KMS-11 (cell line): ENCODE results near the gene TNFAIP3.
"Not testable (repeated sequence)": the region's sequence is repeated elsewhere in the genome, so short reads cannot be mapped to it uniquely, and the experiment has no call there.

Experiments used
- H2AFZ ChIP-seq: fragments of 200-600 bp; sonication (generic); 2 replicates; pipeline ENCODE4 v1.6.1; 2016; ENCODE audit warnings: antibody characterized with exemption, mixed run types, low read depth
- H3K27ac ChIP-seq: fragments of 200-600 bp; sonication (generic); 2 replicates; pipeline ENCODE4 v1.6.1; 2016; ENCODE audit warnings: mild to moderate bottlenecking, mixed run types
- H3K27me3 ChIP-seq: fragments of 200-600 bp; sonication (generic); 2 replicates; pipeline ENCODE4 v1.6.1; 2017; ENCODE audit warnings: mild to moderate bottlenecking, low read depth, mixed run types, moderate library complexity; ENCODE audit not compliant: insufficient read depth
- H3K36me3 ChIP-seq: fragments of 200-600 bp; sonication (generic); 2 replicates; pipeline ENCODE4 v1.6.1; 2017; ENCODE audit warnings: mild to moderate bottlenecking, mixed run types; ENCODE audit not compliant: insufficient read depth
- H3K4me1 ChIP-seq: fragments of 200-600 bp; sonication (generic); 2 replicates; pipeline ENCODE4 v1.6.1; 2016; ENCODE audit warnings: mild to moderate bottlenecking, low read depth, mixed run types; ENCODE audit not compliant: poor library complexity, severe bottlenecking
- H3K4me2 ChIP-seq: fragments of 200-600 bp; sonication (generic); 2 replicates; pipeline ENCODE4 v1.7.0; 2016; ENCODE audit warnings: mild to moderate bottlenecking, mixed run types
- H3K4me3 ChIP-seq: fragments of 200-600 bp; sonication (generic); IDR thresholded peaks from 2 replicates; pipeline ENCODE4 v1.6.1; 2017; ENCODE audit warnings: low read depth, low read length, mixed read lengths; ENCODE audit not compliant: insufficient read depth
- H3K79me2 ChIP-seq: fragments of 200-600 bp; sonication (generic); 2 replicates; pipeline ENCODE4 v1.6.1; 2016; ENCODE audit warnings: low read depth, mixed run types; ENCODE audit not compliant: insufficient read depth
- H3K9ac ChIP-seq: fragments of 200-600 bp; sonication (generic); 2 replicates; pipeline ENCODE4 v1.6.1; 2016; ENCODE audit warnings: mild to moderate bottlenecking, mixed run types
- H4K20me1 ChIP-seq: fragments of 200-600 bp; sonication (generic); 2 replicates; pipeline ENCODE4 v1.6.1; 2016; ENCODE audit warnings: mild to moderate bottlenecking, mixed run types; ENCODE audit not compliant: insufficient read depth
- TF ChIP-seq, protein P1 (sequence below): fragments of 200-600 bp; sonication (generic); conservative IDR thresholded peaks from 2 replicates; pipeline ENCODE4 v1.6.1; 2017; ENCODE audit warnings: low read depth, mild to moderate bottlenecking, antibody characterized with exemption, low read length, moderate library complexity, mixed read lengths

TNFAIP3 gene

DNA sequence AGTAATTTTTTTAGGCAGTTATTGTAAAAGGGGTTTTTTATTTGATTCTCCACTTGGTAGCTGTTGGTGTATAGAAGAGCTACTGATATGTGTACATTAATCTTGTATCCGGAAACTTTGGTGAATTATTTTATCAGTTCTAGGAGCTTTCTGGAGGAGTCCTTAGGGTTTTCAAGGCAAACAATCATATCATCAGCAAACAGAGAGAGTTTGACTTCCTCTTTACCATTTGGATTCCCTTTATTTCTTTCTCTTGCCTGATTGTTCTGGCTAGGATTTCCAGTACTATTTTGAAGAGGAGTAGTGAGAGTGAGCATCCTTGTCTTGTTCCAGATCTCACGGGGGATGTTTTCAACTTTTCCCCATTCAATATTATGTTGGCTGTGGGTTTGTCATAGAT lies 28.0 kb upstream of the TNFAIP3 start:
- Histone ChIP-seq H3K79me2 (no peaks in the 10 kb centered on the region), H3K4me2 (no peak overlapping the region), H2AFZ (no peak overlapping the region), H3K4me3 (no peak overlapping the region), H3K4me1 (no peaks in the 10 kb centered on the region), H4K20me1 (no peaks in the 10 kb centered on the region), H3K27me3 (no peaks in the 10 kb centered on the region), H3K27ac (no peak overlapping the region), H3K36me3 (no peaks in the 10 kb centered on the region), H3K9ac (no peak overlapping the region)
- TF ChIP-seq, protein P1, sequence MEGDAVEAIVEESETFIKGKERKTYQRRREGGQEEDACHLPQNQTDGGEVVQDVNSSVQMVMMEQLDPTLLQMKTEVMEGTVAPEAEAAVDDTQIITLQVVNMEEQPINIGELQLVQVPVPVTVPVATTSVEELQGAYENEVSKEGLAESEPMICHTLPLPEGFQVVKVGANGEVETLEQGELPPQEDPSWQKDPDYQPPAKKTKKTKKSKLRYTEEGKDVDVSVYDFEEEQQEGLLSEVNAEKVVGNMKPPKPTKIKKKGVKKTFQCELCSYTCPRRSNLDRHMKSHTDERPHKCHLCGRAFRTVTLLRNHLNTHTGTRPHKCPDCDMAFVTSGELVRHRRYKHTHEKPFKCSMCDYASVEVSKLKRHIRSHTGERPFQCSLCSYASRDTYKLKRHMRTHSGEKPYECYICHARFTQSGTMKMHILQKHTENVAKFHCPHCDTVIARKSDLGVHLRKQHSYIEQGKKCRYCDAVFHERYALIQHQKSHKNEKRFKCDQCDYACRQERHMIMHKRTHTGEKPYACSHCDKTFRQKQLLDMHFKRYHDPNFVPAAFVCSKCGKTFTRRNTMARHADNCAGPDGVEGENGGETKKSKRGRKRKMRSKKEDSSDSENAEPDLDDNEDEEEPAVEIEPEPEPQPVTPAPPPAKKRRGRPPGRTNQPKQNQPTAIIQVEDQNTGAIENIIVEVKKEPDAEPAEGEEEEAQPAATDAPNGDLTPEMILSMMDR = no peak

DNA sequence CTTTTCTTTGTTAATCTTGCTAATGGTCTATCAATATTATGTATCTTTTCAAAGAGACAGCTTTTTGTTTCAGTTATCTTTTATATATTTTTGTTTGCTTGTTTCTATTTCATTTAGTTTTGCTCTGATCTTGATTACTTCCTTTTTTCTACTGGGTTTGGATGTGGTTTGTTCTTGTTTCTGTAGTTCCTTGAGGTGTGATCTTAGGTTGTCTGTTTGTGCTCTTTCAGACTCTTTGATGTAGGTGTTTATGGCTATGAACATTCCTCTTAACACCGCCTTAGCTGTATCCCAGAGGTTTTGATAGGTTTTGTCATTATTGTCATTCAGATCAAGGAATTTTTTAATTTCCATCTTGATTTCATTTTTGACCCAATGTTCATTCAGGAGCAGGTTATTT lies 26.8 kb upstream of the TNFAIP3 start:
- Histone ChIP-seq H3K27ac (no peak overlapping the region), H3K4me2 (no peak overlapping the region), H3K36me3 (no peaks in the 10 kb centered on the region), H3K4me3 (no peak overlapping the region), H3K4me1 (no peaks in the 10 kb centered on the region), H3K9ac (no peak overlapping the region), H2AFZ (no peak overlapping the region), H4K20me1 (no peaks in the 10 kb centered on the region), H3K79me2 (no peaks in the 10 kb centered on the region), H3K27me3 (no peaks in the 10 kb centered on the region)
- TF ChIP-seq, protein P1 = no peak

DNA sequence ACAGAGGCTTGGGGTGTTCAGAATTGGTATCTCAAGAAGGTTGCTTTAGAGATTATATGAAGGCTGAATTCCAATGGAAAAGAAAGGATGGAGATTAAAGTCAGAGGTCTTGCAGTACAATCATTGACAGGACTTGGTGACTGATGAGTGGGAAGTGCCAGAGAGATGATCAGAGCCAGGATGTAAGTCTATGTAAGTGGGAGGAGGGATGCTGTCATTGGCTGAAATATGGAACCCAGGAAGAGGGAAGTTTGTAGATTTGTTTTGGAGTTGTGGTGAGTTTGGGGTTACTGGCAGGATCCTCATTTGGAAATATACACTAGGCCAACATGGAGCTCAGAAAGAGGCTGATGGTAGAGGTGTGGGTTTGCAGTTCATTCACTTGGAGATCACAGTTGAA lies 23.8 kb upstream of the TNFAIP3 start:
- TF ChIP-seq, protein P1 = no peak
- Histone ChIP-seq H4K20me1 (no peaks in the 10 kb centered on the region), H2AFZ (no peak overlapping the region), H3K4me2 (no peak overlapping the region), H3K9ac (no peak overlapping the region), H3K79me2 (no peaks in the 10 kb centered on the region), H3K4me3 (no peak overlapping the region), H3K36me3 (no peaks in the 10 kb centered on the region), H3K27ac (no peak overlapping the region), H3K4me1 (no peaks in the 10 kb centered on the region), H3K27me3 (no peaks in the 10 kb centered on the region)

DNA sequence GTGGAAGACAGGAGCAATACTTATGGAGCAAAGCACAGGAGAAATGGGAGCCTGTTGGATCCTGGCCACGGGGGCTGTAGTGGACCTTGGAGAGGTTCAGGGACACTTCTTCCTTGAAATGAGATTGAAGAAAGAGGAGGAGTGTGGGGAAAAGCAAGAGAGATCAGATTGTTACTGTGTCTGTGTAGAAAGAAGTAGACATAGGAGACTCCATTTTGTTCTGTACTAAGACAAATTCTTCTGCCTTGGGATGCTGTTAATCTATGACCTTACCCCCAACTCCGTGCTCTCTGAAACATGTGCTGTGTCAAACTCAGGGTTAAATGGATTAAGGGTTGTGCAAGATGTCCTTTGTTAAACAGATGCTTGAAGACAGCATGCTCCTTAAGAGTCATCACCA lies 22.7 kb upstream of the TNFAIP3 start:
- H3K4me2 ChIP-seq, H2AFZ ChIP-seq, H3K9ac ChIP-seq, H3K4me1 ChIP-seq, H3K27ac ChIP-seq, H3K36me3 ChIP-seq, H3K27me3 ChIP-seq, H4K20me1 ChIP-seq, H3K79me2 ChIP-seq, H3K4me3 ChIP-seq: not testable (repeated sequence)

DNA sequence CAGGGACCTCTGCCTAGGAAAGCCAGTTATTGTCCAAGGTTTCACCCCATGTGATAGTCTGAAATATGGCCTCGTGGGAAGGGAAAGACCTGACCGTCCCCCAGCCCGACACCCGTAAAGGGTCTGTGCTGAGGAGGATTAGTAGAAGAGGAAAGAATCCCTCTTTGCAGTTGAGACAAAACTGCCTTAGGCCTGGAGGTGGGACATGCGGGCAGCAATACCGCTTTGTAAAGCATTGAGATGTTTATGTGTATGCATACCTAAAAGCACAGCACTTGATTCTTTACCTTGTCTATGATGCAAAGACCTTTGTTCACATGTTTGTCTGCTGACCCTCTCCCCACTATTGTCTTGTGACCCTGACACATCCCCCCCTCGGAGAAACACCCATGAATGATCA lies 22.3 kb upstream of the TNFAIP3 start:
- H2AFZ ChIP-seq = not testable (repeated sequence)

More for the DNA sequence above, 22.3 kb upstream of the TNFAIP3 start:
- not testable (repeated sequence) for H3K4me2 ChIP-seq, H4K20me1 ChIP-seq, H3K79me2 ChIP-seq, H3K27me3 ChIP-seq, H3K4me3 ChIP-seq, H3K9ac ChIP-seq, H3K4me1 ChIP-seq, H3K27ac ChIP-seq, H3K36me3 ChIP-seq
